ENCODE results near the gene RCC1. TPM values are rescaled to one million over a fixed set of nuclear protein-coding genes. Genes with fewer than 3 reads are reported as not detected.
"Not testable (repeated sequence)": the region's sequence is repeated elsewhere in the genome, so short reads cannot be mapped to it uniquely, and the experiment has no call there.

Gene RCC1
- total and polyA plus RNA-seq, 7 donors: 8.9 to 64.2 (median 18.8) TPM

DNA sequence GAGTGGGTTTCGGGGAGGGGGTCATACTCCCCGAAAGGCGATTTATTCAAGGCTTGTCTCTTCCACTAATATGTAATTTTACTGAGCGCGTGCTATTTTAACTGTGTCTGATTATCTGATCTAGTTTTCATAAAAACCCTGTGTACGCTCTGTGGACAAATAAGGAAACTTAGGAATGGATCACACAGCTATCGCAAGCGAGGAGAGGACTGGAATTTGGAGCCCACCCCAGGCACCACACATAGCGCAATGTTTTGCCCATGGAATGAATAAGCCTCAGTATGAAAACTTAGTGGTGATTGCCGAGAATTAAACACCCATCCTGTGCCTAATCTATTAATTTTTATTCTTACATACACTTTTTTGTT, 76.4 kb downstream of the RCC1 start:
- Histone ChIP-seq H3K9me3 (no peaks in the 10 kb centered on the region), H3K27ac (peak overlapping the region; percentile 82 to 98 (median 94)), H3K36me3 (peaks cover 9 to 33% (median 21%) of the 10 kb centered on the region in 4 donors), H3K4me1 (peaks cover 0 to 40% (median 30%) of the 10 kb centered on the region in 4 donors), H3K27me3 (no peaks in the 10 kb centered on the region), H3K4me3 (peak overlapping the region; percentile 69 to 96 (median 86))
- TF ChIP-seq, protein P1, sequence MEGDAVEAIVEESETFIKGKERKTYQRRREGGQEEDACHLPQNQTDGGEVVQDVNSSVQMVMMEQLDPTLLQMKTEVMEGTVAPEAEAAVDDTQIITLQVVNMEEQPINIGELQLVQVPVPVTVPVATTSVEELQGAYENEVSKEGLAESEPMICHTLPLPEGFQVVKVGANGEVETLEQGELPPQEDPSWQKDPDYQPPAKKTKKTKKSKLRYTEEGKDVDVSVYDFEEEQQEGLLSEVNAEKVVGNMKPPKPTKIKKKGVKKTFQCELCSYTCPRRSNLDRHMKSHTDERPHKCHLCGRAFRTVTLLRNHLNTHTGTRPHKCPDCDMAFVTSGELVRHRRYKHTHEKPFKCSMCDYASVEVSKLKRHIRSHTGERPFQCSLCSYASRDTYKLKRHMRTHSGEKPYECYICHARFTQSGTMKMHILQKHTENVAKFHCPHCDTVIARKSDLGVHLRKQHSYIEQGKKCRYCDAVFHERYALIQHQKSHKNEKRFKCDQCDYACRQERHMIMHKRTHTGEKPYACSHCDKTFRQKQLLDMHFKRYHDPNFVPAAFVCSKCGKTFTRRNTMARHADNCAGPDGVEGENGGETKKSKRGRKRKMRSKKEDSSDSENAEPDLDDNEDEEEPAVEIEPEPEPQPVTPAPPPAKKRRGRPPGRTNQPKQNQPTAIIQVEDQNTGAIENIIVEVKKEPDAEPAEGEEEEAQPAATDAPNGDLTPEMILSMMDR (IDR thresholded peaks at IDR 0.05): no peak
- TF ChIP-seq POLR2A (IDR thresholded peaks at IDR 0.05) (no peak), POLR2AphosphoS5 (IDR thresholded peaks at IDR 0.05) (no peak), EP300 (IDR thresholded peaks at IDR 0.05) (no peak)
- intact Hi-C loops (cut with DNase I): loop anchor here (5.0 to 10.0 kb wide), 2 partner anchors 60 to 347 kb away; partner anchors contain the start of genes ATP5IF1, DNAJC8 and TAF12
- 2% methylated on average over 10 of the region's 10 CpGs for WGBS, 2 donors
- no peak for DNase-seq

DNA sequence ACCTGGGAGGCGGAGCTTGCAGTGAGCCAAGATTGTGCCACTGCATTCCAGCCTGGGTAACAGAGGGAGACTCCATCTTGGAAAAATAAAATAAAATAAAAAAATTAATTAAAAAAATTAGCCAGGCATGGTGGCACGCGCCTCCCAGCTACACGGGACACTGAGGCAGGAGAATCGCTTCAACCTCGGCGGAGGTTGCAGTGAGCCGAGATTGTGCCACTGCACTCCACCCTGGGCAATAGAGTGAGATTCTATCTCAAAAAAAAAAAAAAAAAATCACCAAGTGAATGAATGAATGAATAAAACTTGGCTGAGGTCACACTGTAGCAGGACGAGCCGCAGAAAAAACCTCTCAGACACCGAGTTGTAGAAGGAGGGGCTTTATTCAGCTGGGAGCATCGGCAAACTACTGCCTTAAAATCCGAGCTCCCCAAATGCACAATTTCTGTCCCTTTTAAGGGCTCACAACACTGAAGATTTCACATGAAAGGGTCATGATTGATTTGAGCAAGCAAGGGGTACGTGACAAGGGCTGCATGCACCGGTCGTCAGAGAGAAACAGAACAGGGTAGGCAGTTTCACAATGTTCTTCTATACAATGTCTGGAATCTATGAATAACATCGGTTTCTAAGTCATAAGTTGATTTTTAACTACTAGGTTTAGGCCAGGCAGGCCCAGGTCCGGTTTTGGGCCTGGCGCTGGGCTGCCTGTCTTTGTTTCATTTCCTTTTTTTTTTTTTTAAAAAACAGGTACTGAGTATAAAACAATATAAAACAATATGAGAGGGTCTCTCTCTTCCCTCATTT, 80.9 kb downstream of the RCC1 start:
- intact Hi-C loops (cut with DNase I): loop anchor here (10.0 kb wide), 1 partner anchor 352 kb away; the partner anchor contains the start of genes ATP5IF1 and DNAJC8
- H3K27me3 ChIP-seq, H3K27ac ChIP-seq, H3K9me3 ChIP-seq, H3K36me3 ChIP-seq, DNase-seq, H3K4me3 ChIP-seq: not testable (repeated sequence)
- H3K4me1 ChIP-seq: peaks cover 0 to 13% (median 11%) of the 10 kb centered on the region in 4 donors
- WGBS, 2 donors: 90 to 93% methylated on average over 19 of the region's 19 CpGs

Small RNAs within 50 kb of the gene (small RNA-seq; reads per million reads assigned to genes)
- gene RNU6ATAC27P: 0 reads per million in 3 donors
- gene SNORA16A: 0 reads per million in 3 donors
- 0 reads per million in 3 donors for gene SNORA44
- gene SNORA61: 0 reads per million in 3 donors
- gene SNORA73A: 0 reads per million in 3 donors
- 5.2 to 21.7 (median 8.8) reads per million in 3 donors for gene SNORA73B
- 35,865 to 60,304 (median 36,677) reads per million in 3 donors for gene SNORD99

Other genes starting within 250 kb of the RCC1 start
- gene SESN2, start 246.5 kb upstream of the RCC1 start, total RNA-seq: 1 to 10 TPM; 4.9 to 6.3 (median 5.9) TPM
- 10 to 100 TPM; 12.9 to 36.5 (median 16.8) TPM for gene SESN2, start 246.5 kb upstream of the RCC1 start, polyA plus RNA-seq
- 10 to 100 TPM in 3 of 4 donors, 1 to 10 TPM in 1; 5.2 to 21.6 (median 12.7) TPM for gene MED18, start 177.0 kb upstream of the RCC1 start, total RNA-seq
- 10 to 100 TPM; 16.2 to 31.8 (median 31.0) TPM for gene MED18, start 177.0 kb upstream of the RCC1 start, polyA plus RNA-seq
- gene PHACTR4, start 136.3 kb upstream of the RCC1 start, total RNA-seq: 10 to 100 TPM; 35.2 to 57.4 (median 38.4) TPM
- gene PHACTR4, start 136.3 kb upstream of the RCC1 start, polyA plus RNA-seq: 10 to 100 TPM; 21.6 to 31.9 (median 24.4) TPM
- gene TRNAU1AP, start 47.0 kb downstream of the RCC1 start, total RNA-seq: 10 to 100 TPM; 20.0 to 36.5 (median 29.9) TPM
- gene TRNAU1AP, start 47.0 kb downstream of the RCC1 start, polyA plus RNA-seq: 10 to 100 TPM; 14.1 to 27.6 (median 19.5) TPM
- gene RAB42, start 86.2 kb downstream of the RCC1 start, total RNA-seq: 1 to 10 TPM in 3 of 4 donors, under 1 TPM in 1; 0.68 to 3.2 (median 2.1) TPM
- 10 to 100 TPM in 1 of 3 donors, 1 to 10 TPM in 2; 3.4 to 19.0 (median 3.6) TPM for gene RAB42, start 86.2 kb downstream of the RCC1 start, polyA plus RNA-seq
- gene TAF12, start 137.0 kb downstream of the RCC1 start, total RNA-seq: 10 to 100 TPM; 16.8 to 27.5 (median 20.1) TPM
- gene TAF12, start 137.0 kb downstream of the RCC1 start, polyA plus RNA-seq: 10 to 100 TPM; 19.2 to 21.0 (median 20.4) TPM
- not detected for gene RNU11, start 142.6 kb downstream of the RCC1 start, total RNA-seq
- gene RNU11, start 142.6 kb downstream of the RCC1 start, polyA plus RNA-seq: not detected
- gene GMEB1, start 162.7 kb downstream of the RCC1 start, total RNA-seq: 1 to 10 TPM; 6.1 to 7.3 (median 6.8) TPM
- gene GMEB1, start 162.7 kb downstream of the RCC1 start, polyA plus RNA-seq: 1 to 10 TPM; 3.7 to 8.9 (median 6.0) TPM
- gene YTHDF2, start 230.9 kb downstream of the RCC1 start, total RNA-seq: 10 to 100 TPM; 37.9 to 47.0 (median 42.7) TPM
- gene YTHDF2, start 230.9 kb downstream of the RCC1 start, polyA plus RNA-seq: 10 to 100 TPM; 27.0 to 40.5 (median 31.2) TPM